CD14-positive monocyte (primary cell): ENCODE measurements around the gene CLRN3. TPM values are rescaled to one million over a fixed set of nuclear protein-coding genes. Genes with fewer than 3 reads are reported as not detected.

Experiments used
- DNase-seq, 3 donors: peaks; one replicate each; pipeline ENCODE4 v3.0.0-alpha.2; 2011 to 2022
- H2AFZ ChIP-seq: 2 replicates; pipeline ENCODE4 v1.6.0; 2012; ENCODE audit warnings: mild to moderate bottlenecking, low read depth, low read length, inconsistent platforms; ENCODE audit not compliant: insufficient read depth, poor library complexity, severe bottlenecking
- H3K27ac ChIP-seq, 2 donors: 1 replicate in 1 of 2; 2 replicates in 1 of 2; pipeline ENCODE4 v1.5.1; 2012 to 2013; ENCODE audit warnings: low read length in 2 of 2, control low read depth in 1 of 2, inconsistent platforms in 1 of 2, low read depth in 1 of 2, mild to moderate bottlenecking in 1 of 2
- H3K27me3 ChIP-seq, 2 donors: one replicate each; pipeline versions ENCODE4 v1.6.0 to v1.6.1; 2011 to 2013; ENCODE audit warnings: low read length in 2 of 2; ENCODE audit not compliant: control insufficient read depth in 2 of 2, insufficient read depth in 2 of 2
- H3K36me3 ChIP-seq, 2 donors: replicated peaks in 1 of 2; 1 replicate in 1 of 2; 2 replicates in 1 of 2; pipeline versions ENCODE4 v1.5.1 to v1.6.1; 2012 to 2013; ENCODE audit warnings: low read length in 2 of 2, control low read depth in 1 of 2, inconsistent platforms in 1 of 2, mild to moderate bottlenecking in 1 of 2; ENCODE audit not compliant: insufficient read depth in 2 of 2, control insufficient read depth in 1 of 2
- H3K4me1 ChIP-seq, 2 donors: 1 replicate in 1 of 2; 2 replicates in 1 of 2; pipeline versions ENCODE4 v1.5.1 to v1.6.1; 2012 to 2013; ENCODE audit warnings: low read length in 2 of 2, control low read depth in 1 of 2, inconsistent platforms in 1 of 2, mild to moderate bottlenecking in 1 of 2, moderate library complexity in 1 of 2; ENCODE audit not compliant: insufficient read depth in 2 of 2, control insufficient read depth in 1 of 2
- H3K4me2 ChIP-seq: replicated peaks from 2 replicates; pipeline ENCODE3; 2012; ENCODE audit warnings: low read length, moderate library complexity, mild to moderate bottlenecking; ENCODE audit not compliant: poor library complexity, severe bottlenecking; ENCODE audit errors: extremely low read depth
- H3K4me3 ChIP-seq, 3 experiments: fragments of 200-600 bp in 1 of 3; sonication (generic) in 1 of 3; replicated peaks in 1 of 3; 1 replicate in 2 of 3; 2 replicates in 1 of 3; pipeline ENCODE4 v1.5.1; 2011 to 2013; ENCODE audit warnings: low read length in 3 of 3, mild to moderate bottlenecking in 3 of 3, control low read depth in 2 of 3, low read depth in 2 of 3, inconsistent platforms in 1 of 3, moderate library complexity in 1 of 3
- H3K79me2 ChIP-seq: 2 replicates; pipeline ENCODE4 v1.6.0; 2012; ENCODE audit warnings: mild to moderate bottlenecking, control low read depth, inconsistent platforms, low read length, moderate library complexity; ENCODE audit not compliant: insufficient read depth
- H3K9ac ChIP-seq: 2 replicates; pipeline ENCODE4 v1.6.0; 2017; ENCODE audit warnings: low read length, mild to moderate bottlenecking; ENCODE audit not compliant: insufficient read depth, poor library complexity, severe bottlenecking
- H3K9me3 ChIP-seq, 2 donors: replicated peaks in 1 of 2; 1 replicate in 1 of 2; 2 replicates in 1 of 2; pipeline versions ENCODE4 v1.5.1 to v1.6.1; 2012 to 2013; ENCODE audit warnings: low read length in 2 of 2, control low read depth in 1 of 2; ENCODE audit not compliant: control insufficient read depth in 1 of 2, insufficient read depth in 1 of 2
- H4K20me1 ChIP-seq: 2 replicates; pipeline ENCODE4 v1.6.0; 2012; ENCODE audit warnings: mild to moderate bottlenecking, low read length, control low read depth, moderate library complexity; ENCODE audit not compliant: insufficient read depth
- H3K27ac Mint-ChIP-seq, 7 donors: one replicate each; pipeline ENCODE4 v1.8.0; 2020; ENCODE audit warnings: mild to moderate bottlenecking in 7 of 7, mixed read lengths in 7 of 7, moderate library complexity in 6 of 7, inconsistent platforms in 2 of 7
- H3K27me3 Mint-ChIP-seq, 3 donors: one replicate each; pipeline ENCODE4 v1.8.0; 2021 to 2022; ENCODE audit warnings: low read depth in 3 of 3, mild to moderate bottlenecking in 3 of 3, mixed read lengths in 3 of 3, moderate library complexity in 3 of 3, inconsistent platforms in 1 of 3
- H3K36me3 Mint-ChIP-seq, 2 donors: one replicate each; pipeline ENCODE4 v1.8.0; 2020; ENCODE audit warnings: mixed read lengths in 2 of 2, inconsistent platforms in 1 of 2, mild to moderate bottlenecking in 1 of 2
- H3K4me1 Mint-ChIP-seq: one replicate; pipeline ENCODE4 v1.8.0; 2020; ENCODE audit warnings: mild to moderate bottlenecking, mixed read lengths
- H3K4me3 Mint-ChIP-seq, 2 donors: one replicate each; pipeline ENCODE4 v1.8.0; 2020; ENCODE audit warnings: mild to moderate bottlenecking in 2 of 2, mixed read lengths in 2 of 2, moderate library complexity in 1 of 2
- H3K9me3 Mint-ChIP-seq, 7 donors: one replicate each; pipeline ENCODE4 v1.8.0; 2020 to 2022; ENCODE audit warnings: mixed read lengths in 7 of 7, mild to moderate bottlenecking in 6 of 7, moderate library complexity in 6 of 7, inconsistent platforms in 2 of 7
- WGBS: methylation state at CpG from one replicate; pipeline ENCODE4 v1.1.5; 2013; ENCODE audit warnings: missing lambda C conversion rate; ENCODE audit not compliant: insufficient coverage; 5-methylcytosine and 5-hydroxymethylcytosine counted together
- intact Hi-C, 2 donors: fragments of 100-400 bp; cut with micrococcal nuclease; formaldehyde crosslinking; loops; one replicate each; pipeline versions ENCODE4 v1.15.0 to v1.15.1; 2023
- polyA plus RNA-seq, 3 donors: library from polyadenylated mRNA; depleted of rRNA in 1 of 3; unstranded in 2 of 3; stranded (reverse) in 1 of 3; fragments of 300-500 nt in 2 of 3; fragments of >200 nt in 1 of 3; fragmentation: Illumina TruSeq in 2 of 3; gene quantifications; 1 replicate in 2 of 3; 2 replicates in 1 of 3; pipeline ENCODE4 v1.2.3, GENCODE V29; 2012 to 2021
- TF ChIP-seq, protein P1 (sequence below): fragments of 200-600 bp; IDR thresholded peaks from one replicate; pipeline ENCODE4 v1.8.0; 2022; ENCODE audit warnings: antibody characterized with exemption, mild to moderate bottlenecking

The CLRN3 gene
- polyA plus RNA-seq, 3 donors, result 0.16 TPM; not detected in 2

DNA sequence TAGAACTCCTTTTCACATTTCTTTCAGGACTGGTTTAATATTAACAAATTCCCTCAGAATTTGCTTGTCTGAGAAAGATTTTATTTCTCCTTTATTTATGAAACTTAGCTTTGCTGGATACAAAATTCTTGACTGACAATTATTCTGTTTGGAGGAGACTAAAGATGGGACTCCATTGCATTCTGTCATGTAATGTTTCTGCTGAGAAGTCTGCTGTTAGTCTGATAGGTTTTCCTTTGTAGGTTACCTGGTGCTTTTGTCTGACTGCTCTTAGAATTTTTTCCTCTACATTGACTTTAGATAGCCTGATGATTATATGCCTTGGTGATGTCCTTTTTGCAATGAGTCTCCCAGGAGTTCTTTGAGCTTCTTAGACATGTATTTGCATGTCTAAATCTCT, 23.4 kb downstream of the CLRN3 start:
- Histone ChIP-seq H3K9me3 (peaks cover 0 to 10% of the 10 kb centered on the region in 2 donors), H2AFZ (no peak overlapping the region), H3K27ac (no peak overlapping the region), H3K9ac (no peak overlapping the region), H3K4me2 (no peak overlapping the region), H3K79me2 (no peaks in the 10 kb centered on the region), H3K36me3 (no peaks in the 10 kb centered on the region), H3K4me1 (peaks cover 4 to 5% of the 10 kb centered on the region in 2 donors), H4K20me1 (no peaks in the 10 kb centered on the region), H3K27me3 (no peaks in the 10 kb centered on the region), H3K4me3 (no peak overlapping the region)
- no peak overlapping the region for H3K4me3 Mint-ChIP-seq
- TF ChIP-seq, protein P1, sequence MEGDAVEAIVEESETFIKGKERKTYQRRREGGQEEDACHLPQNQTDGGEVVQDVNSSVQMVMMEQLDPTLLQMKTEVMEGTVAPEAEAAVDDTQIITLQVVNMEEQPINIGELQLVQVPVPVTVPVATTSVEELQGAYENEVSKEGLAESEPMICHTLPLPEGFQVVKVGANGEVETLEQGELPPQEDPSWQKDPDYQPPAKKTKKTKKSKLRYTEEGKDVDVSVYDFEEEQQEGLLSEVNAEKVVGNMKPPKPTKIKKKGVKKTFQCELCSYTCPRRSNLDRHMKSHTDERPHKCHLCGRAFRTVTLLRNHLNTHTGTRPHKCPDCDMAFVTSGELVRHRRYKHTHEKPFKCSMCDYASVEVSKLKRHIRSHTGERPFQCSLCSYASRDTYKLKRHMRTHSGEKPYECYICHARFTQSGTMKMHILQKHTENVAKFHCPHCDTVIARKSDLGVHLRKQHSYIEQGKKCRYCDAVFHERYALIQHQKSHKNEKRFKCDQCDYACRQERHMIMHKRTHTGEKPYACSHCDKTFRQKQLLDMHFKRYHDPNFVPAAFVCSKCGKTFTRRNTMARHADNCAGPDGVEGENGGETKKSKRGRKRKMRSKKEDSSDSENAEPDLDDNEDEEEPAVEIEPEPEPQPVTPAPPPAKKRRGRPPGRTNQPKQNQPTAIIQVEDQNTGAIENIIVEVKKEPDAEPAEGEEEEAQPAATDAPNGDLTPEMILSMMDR, result no peak
- peaks cover 9 to 22% (median 18%) of the 10 kb centered on the region in 7 donors for H3K9me3 Mint-ChIP-seq
- H3K27ac Mint-ChIP-seq, result no peak overlapping the region
- intact Hi-C loops, result no loop called here
- H3K27me3 Mint-ChIP-seq, result peaks cover 2 to 7% (median 7%) of the 10 kb centered on the region in 3 donors
- no peaks in the 10 kb centered on the region for H3K36me3 Mint-ChIP-seq
- DNase-seq, result no peak
- H3K4me1 Mint-ChIP-seq, result peaks cover 23% of the 10 kb centered on the region

DNA sequence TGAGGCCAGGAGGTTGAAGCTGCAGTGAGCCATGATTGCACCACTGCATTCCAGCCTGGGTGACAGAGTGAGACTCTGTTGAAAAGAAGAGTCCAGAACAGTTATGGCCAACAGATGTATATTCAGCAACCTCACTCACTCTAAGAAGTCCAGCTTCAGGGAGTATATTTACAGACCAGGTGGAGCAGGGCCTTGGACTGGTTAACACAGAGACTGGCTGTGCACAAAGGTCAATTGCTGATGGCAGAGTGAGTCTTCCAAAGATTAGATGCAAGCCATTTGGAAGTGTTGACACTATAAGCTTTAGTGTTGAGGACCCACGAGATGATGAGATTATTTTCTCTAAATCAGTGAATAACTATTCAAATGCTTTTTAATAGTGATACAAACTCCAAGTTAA, 24.9 kb downstream of the CLRN3 start:
- H3K9me3 Mint-ChIP-seq, result peaks cover 21 to 37% (median 31%) of the 10 kb centered on the region in 7 donors
- Histone ChIP-seq H3K9me3 (peaks cover 12 to 23% of the 10 kb centered on the region in 2 donors), H3K4me3 (no peak overlapping the region), H3K9ac (no peak overlapping the region), H2AFZ (no peak overlapping the region), H3K79me2 (no peaks in the 10 kb centered on the region), H3K4me1 (no peaks in the 10 kb centered on the region), H3K27ac (no peak overlapping the region), H4K20me1 (no peaks in the 10 kb centered on the region), H3K36me3 (no peaks in the 10 kb centered on the region), H3K27me3 (no peaks in the 10 kb centered on the region), H3K4me2 (no peak overlapping the region)
- H3K27me3 Mint-ChIP-seq, result peaks cover 2 to 8% (median 7%) of the 10 kb centered on the region in 3 donors
- peaks cover 13% of the 10 kb centered on the region for H3K4me1 Mint-ChIP-seq
- no peak for DNase-seq
- intact Hi-C loops, result no loop called here
- no peak overlapping the region for H3K27ac Mint-ChIP-seq
- H3K4me3 Mint-ChIP-seq, result no peak overlapping the region
- WGBS, result no CpG with 5 or more reads among the region's 1 CpG
- H3K36me3 Mint-ChIP-seq, result no peaks in the 10 kb centered on the region
- TF ChIP-seq, protein P1, result no peak
